ENCODE results near the gene CAB39L. TPM values are rescaled to one million over a fixed set of nuclear protein-coding genes. Genes with fewer than 3 reads are reported as not detected.

The CAB39L gene
- total and polyA plus RNA-seq, 9 of the 15 experiments (the other 6 are each of a cell fraction or from before 2014, with no cell fraction given) = 1.1 to 4.2 (median 2.6) TPM

- TF ChIP-seq, protein P1, sequence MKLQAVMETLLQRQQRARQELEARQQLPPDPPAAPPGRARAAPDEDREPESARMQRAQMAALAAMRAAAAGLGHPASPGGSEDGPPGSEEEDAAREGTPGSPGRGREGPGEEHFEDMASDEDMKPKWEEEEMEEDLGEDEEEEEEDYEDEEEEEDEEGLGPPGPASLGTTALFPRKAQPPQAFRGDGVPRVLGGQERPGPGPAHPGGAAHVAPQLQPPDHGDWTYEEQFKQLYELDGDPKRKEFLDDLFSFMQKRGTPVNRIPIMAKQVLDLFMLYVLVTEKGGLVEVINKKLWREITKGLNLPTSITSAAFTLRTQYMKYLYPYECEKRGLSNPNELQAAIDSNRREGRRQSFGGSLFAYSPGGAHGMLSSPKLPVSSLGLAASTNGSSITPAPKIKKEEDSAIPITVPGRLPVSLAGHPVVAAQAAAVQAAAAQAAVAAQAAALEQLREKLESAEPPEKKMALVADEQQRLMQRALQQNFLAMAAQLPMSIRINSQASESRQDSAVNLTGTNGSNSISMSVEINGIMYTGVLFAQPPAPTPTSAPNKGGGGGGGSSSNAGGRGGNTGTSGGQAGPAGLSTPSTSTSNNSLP (IDR thresholded peaks at IDR 0.05; ENCODE audit: borderline replicate concordance, low read depth, low read length) = no peak
- TF ChIP-seq PYGO2 (tag; IDR thresholded peaks at IDR 0.05) (no peak), SNRNP70 (optimal IDR thresholded peaks at IDR 0.05; ENCODE audit: low read depth, low read length) (no peak), SAFB (IDR thresholded peaks at IDR 0.05; ENCODE audit: borderline replicate concordance, low read depth, low read length) (no peak), HDAC1 (IDR thresholded peaks at IDR 0.05) (0 out of 4 replicates have a peak, but pooled peaks of 1 of the 2 experiments have one; percentile 9), CUX1 (CRISPR knock-in tag; IDR thresholded peaks at IDR 0.05) (no peak), NFE2L1 (tag; IDR thresholded peaks at IDR 0.05; ENCODE audit: borderline replicate concordance, low read depth) (no peak), ZNF24 (IDR thresholded peaks at IDR 0.05) (peak; percentile 58; the same call in 1 of the 2 replicates), ZNF398 (CRISPR knock-in tag; IDR thresholded peaks at IDR 0.05) (no peak), ZNF696 (CRISPR knock-in tag; conservative IDR thresholded peaks at IDR 0.05) (no peak), HBP1 (CRISPR knock-in tag; IDR thresholded peaks at IDR 0.05) (peak; percentile 56; the same call in 1 of the 2 replicates), CEBPG (CRISPR knock-in tag; IDR thresholded peaks at IDR 0.05) (no peak), CEBPG (tag; conservative IDR thresholded peaks at IDR 0.05 in 1 of 2, IDR thresholded peaks at IDR 0.05 in 1 of 2) (no peak)
- TF ChIP-seq, protein P2, sequence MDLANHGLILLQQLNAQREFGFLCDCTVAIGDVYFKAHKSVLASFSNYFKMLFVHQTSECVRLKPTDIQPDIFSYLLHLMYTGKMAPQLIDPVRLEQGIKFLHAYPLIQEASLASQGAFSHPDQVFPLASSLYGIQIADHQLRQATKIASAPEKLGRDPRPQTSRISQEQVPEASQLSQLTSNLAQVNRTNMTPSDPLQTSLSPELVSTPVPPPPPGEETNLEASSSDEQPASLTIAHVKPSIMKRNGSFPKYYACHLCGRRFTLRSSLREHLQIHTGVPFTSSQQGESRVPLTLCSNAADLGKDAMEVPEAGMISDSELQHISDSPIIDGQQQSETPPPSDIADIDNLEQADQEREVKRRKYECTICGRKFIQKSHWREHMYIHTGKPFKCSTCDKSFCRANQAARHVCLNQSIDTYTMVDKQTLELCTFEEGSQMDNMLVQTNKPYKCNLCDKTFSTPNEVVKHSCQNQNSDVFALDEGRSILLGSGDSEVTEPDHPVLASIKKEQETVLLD (IDR thresholded peaks at IDR 0.05) = no peak
Observed at GRCh38 chr13:49443704-49444523, at the start of gene CAB39L, which contains the start of gene SETDB2 (continued).

Measured in K562 (cell line).